Subcutaneous adipose tissue (tissue), 4 donors: ENCODE measurements around the gene GNRHR. TPM values are rescaled to one million over a fixed set of nuclear protein-coding genes. Genes with fewer than 3 reads are reported as not detected.

ENCODE experiments used
- total RNA-seq, 4 donors: library from RNA; depleted of rRNA; stranded (reverse); fragments of >200 nt; gene quantifications; one replicate each; pipeline ENCODE4 v1.1.0, GENCODE V29; 2016
- TF ChIP-seq, protein P1 (sequence below): fragments of 450-650 bp; IDR thresholded peaks from one replicate; pipeline ENCODE4 v1.5.1; 2016; ENCODE audit warnings: low read depth, mild to moderate bottlenecking, control low read depth, antibody characterized with exemption, moderate library complexity

Gene GNRHR
- total RNA-seq, 4 donors from 2014 or later = not detected

DNA sequence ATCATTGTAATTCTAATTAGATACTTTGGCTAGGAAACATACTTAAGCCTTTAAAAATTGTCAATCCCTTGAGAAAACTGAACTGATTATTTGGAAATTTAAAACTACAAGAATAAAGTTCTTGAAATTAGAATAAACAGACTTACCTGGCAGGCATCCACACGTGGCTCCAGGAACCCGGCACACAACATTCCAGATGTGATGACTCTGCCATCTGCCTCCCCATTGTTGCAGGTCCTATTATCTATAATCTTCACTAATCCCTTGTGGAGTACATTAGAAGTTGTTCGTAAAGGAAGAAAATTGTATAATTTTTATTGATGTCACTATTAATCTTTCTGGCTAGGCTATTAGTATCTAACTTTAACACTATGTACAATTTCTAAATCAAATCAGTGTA lies 16.2 kb upstream of the GNRHR start:
- TF ChIP-seq, protein P1, sequence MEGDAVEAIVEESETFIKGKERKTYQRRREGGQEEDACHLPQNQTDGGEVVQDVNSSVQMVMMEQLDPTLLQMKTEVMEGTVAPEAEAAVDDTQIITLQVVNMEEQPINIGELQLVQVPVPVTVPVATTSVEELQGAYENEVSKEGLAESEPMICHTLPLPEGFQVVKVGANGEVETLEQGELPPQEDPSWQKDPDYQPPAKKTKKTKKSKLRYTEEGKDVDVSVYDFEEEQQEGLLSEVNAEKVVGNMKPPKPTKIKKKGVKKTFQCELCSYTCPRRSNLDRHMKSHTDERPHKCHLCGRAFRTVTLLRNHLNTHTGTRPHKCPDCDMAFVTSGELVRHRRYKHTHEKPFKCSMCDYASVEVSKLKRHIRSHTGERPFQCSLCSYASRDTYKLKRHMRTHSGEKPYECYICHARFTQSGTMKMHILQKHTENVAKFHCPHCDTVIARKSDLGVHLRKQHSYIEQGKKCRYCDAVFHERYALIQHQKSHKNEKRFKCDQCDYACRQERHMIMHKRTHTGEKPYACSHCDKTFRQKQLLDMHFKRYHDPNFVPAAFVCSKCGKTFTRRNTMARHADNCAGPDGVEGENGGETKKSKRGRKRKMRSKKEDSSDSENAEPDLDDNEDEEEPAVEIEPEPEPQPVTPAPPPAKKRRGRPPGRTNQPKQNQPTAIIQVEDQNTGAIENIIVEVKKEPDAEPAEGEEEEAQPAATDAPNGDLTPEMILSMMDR = no peak

DNA sequence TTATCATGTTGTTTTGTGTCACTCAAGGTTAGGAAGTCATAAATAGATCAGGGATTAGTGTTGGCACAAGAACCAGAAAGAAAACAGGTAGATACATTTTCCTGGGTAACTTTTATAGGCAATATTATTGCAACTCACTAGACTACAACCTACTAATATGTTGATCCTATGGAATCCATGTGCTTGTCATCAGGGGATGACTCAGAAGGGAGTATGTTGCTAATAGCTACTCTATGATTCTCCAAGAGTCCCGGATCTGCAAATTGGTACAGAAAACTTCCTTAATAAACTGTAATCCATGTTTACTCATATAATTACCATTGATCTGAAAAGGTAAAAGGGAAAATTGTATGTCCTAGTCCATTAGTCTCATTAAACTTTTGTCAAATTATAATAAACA lies 11.7 kb upstream of the GNRHR start:
- TF ChIP-seq, protein P1 = no peak

DNA sequence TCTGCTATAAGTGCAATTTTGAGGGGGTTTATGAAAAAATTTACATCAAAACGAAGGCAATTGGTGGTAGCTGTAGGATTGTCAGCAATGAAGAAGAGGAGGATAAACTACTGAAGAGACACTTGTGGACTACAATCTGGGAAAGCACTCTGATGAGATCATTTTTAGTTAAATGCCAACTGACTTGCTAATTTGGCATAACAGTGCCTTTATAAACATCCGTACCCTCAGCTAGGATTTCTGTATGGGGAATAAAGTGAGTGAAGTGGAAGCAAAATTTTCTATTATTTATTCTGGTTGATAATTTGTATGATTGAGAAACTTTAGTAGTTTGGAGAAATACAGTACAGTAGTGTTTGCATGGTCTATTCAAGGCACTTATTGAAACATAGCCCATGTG lies 11.2 kb upstream of the GNRHR start:
- TF ChIP-seq, protein P1 = no peak

DNA sequence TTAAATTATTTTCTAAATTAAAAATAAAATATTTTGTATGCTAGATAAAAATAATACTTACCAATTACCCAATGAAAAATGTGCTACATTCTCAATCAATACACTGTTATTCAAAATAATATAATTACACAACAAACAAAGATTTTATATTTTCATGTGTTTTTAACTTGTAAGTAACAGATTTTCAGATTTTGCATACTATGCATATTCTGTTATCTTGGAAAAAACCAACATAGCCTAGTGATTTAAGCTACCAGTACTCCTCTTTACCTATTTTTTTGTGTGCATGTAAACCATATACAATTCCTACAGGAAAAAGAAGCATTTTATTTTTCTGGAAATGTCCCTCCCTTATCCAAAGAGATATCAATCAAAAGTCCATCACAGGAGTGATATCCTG lies 10.0 kb upstream of the GNRHR start:
- TF ChIP-seq, protein P1 = no peak

DNA sequence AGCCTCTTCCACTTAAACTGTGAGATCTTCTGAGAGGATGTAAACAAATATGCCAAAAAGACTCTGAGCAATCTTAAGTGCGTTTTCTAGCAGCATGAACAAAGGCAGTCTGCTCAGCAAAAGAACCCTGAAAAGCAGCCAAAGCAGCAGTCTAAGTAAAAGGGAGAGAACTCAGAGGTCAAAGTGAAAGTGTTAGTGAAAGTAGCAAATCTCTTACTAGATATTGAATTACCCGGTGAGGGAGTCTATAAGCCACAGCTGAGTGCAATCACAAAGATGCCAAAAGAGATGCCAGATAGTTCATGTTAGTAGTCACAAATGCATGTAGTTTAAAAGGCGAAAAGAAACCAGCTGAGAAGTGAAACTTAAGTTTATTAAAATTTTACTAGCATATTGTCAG lies 7.9 kb upstream of the GNRHR start:
- TF ChIP-seq, protein P1 = no peak

DNA sequence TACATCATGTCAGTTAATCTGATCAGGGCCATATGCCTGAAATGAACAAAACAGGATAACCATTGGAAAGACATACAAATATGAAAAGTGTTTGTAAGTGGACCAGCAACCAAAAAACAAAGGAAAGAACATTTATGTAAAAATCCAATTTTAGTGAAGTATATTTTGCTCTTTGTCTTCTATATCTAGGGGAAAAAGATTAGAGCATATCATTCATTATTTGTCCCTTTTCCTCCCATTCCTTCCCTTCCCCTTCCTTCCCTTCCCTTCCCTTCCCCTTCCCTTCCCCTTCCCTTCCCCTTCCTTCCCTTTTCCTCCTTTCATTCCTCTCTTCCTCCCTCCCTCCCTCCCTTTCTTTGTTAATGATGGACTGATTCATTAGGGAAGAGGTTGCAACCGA lies 1.8 kb upstream of the GNRHR start:
- TF ChIP-seq, protein P1 = no peak

DNA sequence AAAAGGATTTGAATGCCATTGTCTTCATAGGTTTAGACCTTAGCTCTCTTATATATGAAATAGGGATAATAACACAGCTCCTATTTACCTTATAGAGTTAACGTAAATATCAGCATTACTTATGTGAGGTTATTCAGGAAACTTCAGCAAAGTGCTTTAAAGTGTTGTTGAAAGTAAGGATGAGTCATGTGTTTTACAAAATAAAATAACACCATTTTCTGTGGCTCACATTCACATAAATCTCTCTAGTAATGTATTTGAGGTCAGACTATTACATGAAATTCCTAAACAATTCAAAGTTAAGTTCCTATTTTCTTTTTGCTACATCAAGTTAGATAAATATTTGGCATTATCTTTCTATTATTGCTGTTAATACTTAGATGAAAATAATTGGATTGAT lies 2.9 kb downstream of the GNRHR start:
- TF ChIP-seq, protein P1 = no peak
